ENCODE measurements around the gene CERK.

DNA sequence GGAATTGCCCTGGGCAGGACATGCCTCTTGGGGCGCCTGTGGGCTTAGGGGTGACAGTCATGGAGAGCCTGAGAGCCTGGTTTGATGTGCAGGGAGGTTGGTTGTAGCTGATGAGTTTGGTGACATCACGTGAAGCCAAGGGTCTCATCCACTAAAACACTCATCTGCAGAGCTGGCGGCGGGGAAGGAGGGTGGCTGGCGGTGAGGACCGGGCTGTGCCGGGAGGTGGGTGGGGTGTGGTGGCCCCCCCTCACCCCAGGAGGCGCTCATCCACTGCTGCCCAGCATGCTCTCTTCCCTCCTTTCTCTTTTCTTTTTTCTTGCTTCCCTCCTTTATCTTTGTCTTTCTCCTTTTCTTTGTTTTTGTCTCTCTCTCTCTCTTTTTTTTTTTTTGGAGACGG is 68.9 kb downstream of the CERK start:
- TF ChIP-seq, protein P1, sequence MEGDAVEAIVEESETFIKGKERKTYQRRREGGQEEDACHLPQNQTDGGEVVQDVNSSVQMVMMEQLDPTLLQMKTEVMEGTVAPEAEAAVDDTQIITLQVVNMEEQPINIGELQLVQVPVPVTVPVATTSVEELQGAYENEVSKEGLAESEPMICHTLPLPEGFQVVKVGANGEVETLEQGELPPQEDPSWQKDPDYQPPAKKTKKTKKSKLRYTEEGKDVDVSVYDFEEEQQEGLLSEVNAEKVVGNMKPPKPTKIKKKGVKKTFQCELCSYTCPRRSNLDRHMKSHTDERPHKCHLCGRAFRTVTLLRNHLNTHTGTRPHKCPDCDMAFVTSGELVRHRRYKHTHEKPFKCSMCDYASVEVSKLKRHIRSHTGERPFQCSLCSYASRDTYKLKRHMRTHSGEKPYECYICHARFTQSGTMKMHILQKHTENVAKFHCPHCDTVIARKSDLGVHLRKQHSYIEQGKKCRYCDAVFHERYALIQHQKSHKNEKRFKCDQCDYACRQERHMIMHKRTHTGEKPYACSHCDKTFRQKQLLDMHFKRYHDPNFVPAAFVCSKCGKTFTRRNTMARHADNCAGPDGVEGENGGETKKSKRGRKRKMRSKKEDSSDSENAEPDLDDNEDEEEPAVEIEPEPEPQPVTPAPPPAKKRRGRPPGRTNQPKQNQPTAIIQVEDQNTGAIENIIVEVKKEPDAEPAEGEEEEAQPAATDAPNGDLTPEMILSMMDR (IDR thresholded peaks at IDR 0.05; ENCODE audit: low read depth, low read length): no peak
- TF ChIP-seq, protein P2, sequence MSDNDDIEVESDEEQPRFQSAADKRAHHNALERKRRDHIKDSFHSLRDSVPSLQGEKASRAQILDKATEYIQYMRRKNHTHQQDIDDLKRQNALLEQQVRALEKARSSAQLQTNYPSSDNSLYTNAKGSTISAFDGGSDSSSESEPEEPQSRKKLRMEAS (IDR thresholded peaks at IDR 0.05; ENCODE audit: low read depth, low read length): no peak

All from NB4 (cell line).